Eye (tissue), 1 donor: ENCODE data around the gene SCAPER.
A peak's percentile ranks its signal among the peaks of the same experiment; 100 is the strongest.

Source experiments
- DNase-seq: peaks from one replicate; pipeline ENCODE4 v3.0.0-alpha.2; 2015

The SCAPER gene

DNA sequence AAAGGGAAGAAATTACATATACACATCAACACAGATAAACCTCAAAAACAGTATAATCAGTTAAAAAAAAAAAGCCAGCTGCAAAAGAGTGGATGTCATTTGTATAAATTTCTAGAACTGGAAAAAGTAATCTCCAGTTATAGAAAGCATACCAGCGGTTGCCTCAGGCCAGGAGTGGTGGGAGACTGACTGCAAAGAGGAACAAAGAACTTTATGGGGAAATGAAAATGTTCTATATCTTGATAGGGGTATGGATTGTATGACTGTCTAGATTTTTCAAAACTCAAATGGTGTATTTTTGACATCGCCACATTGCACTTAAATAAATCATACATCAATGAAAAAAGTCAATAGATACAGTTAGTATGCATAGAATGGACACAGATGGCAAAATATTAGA, 241.6 kb downstream of the SCAPER start:
- DNase-seq: no peak

GRCh38 chr15:76648732-76649444, 256.3 kb downstream of the SCAPER start:
- no peak for DNase-seq

- DNase-seq: no peak
Measured at GRCh38 chr15:76647612-76648011, 257.5 kb downstream of the SCAPER start.

DNA sequence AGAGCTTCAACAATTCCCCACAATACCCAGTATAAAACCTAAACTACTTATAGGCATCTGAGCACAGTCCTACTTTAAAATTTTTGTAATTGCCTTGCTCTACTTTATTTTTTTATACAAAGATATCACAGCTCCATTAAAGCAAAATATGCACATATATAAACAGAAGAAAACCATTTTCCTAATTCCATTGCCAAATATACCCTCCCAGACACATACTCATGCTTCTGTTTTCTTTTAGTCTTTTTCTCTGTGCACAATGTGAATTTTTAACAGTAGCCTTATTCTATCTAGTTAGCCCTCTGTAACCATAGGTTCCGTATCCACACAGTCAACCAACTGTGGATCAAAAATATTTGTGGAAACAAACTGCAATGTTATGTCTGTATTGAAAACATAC, 260.5 kb downstream of the SCAPER start:
- DNase-seq: no peak

DNA sequence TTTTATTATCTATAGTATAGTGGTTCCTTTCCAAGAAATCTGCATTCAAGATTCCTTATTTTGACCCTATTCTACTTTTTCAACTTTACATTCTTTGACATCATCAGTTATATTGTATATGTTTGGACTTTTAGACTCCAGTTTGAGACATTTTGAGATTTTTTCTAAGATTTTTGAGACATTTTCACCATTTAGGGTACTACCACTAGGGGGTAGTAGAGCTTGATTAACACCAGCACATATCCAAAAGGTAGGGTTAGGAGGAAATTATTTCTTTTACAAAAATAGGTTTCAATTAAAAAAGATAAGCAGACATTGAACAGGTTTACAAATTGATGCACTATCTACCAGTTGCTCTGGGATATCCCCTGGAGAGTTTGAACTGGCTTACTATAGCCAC, 262.5 kb downstream of the SCAPER start:
- DNase-seq: no peak

DNA sequence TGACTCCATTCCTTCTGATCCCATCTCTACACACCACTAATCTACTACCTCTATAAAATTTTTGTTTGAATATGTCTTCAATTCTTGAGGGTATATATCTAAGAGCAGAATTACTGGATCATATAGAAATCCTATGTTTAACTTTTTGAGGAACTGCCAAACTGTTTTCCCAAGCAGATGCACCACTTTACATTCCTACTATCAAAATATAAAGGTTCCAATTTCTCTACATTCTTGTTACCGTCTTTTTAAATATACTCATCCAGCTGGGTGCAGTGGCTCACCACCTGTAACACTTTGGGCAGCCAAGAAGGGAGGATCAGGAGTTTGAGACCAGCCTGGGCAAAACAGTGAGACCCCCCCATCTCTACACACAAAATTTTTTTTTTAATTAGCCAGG, 268.0 kb downstream of the SCAPER start:
- DNase-seq: no peak

GRCh38 chr15:76636059-76636458, 269.1 kb downstream of the SCAPER start:
- no peak for DNase-seq

DNA sequence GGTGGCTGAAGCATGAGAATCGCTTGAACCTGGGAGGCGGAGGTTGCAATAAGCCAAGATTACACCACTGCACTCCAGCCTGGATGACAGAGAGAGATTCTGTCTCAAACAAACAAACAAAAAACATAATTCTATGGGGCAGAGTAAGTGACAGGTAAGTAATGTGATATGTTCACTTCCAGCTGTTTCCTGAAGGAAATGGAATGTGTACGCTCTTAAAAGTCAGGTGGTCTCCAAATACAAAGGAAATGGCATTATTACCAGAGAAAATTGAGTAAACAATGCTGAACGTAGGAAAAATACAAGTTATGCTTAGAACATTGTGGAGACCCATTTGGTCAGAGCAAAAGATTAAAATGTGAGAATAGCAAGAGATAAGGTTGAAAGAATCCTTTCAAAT, 278.5 kb downstream of the SCAPER start:
- DNase-seq: no peak

- no peak for DNase-seq
Measured at GRCh38 chr15:76625267-76625666, 279.9 kb downstream of the SCAPER start.

DNA sequence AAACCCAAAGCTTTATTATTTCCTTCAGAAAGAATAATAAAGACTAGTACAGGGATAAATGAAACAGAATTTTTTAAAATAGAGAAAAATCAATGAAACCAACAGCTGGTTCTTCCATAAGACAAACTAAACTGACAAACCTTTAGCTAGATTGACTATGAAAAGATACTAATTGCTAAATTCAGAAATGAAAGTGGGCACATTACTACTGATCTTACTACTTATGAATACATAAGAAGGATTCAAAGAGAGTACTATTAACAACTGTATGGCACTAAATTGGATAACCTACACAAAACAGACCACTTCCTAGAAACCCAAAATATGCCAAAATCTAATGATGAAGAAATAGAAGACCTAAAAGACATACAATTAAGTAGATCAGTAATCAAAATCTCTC, 290.4 kb downstream of the SCAPER start:
- no peak for DNase-seq

- DNase-seq: no peak
Measured at GRCh38 chr15:76588811-76589747, 316.1 kb downstream of the SCAPER start.

- no peak for DNase-seq
Measured at GRCh38 chr15:76585576-76585897, 319.6 kb downstream of the SCAPER start.

DNA sequence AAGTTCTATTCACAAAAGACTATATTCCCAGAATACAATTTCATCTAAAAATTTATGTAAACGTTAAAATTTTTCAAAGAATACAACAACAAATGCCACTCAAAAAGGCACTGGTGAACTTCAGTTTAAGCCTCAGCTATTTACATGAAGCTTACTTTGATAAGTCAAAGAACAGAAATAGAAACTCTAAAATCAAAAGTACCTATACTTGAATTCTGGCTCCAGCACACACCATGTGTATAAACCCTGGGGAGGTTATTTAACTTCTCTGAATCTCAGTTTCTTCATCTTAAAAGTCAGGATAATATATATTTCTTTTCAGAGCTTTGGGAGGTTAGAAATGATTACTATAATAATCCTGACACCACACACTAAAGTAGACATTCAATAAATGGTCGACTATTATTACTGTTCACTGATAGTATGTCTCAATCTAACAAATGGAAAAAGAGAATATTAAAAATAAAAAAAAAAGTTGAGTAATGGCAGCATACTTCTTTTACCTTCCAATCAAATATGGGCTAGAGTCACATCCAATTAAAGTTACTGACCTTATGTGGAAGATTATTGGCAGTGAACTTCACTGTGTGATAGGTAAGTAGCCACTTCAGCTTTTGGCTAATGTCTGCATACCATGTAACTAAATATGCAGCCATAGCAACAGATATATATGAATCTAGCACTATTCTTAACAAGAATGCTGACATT, 320.1 kb downstream of the SCAPER start:
- no peak for DNase-seq

- DNase-seq: no peak
Measured at GRCh38 chr15:76582550-76582949, 322.6 kb downstream of the SCAPER start.

GRCh38 chr15:76577879-76578512, 327.1 kb downstream of the SCAPER start:
- no peak for DNase-seq

GRCh38 chr15:76576523-76577279, 328.4 kb downstream of the SCAPER start:
- DNase-seq: peak; percentile 15

- DNase-seq: no peak
Measured at GRCh38 chr15:76575679-76576078, 329.5 kb downstream of the SCAPER start.

- no peak for DNase-seq
Measured at GRCh38 chr15:76575274-76575673, 329.9 kb downstream of the SCAPER start.

GRCh38 chr15:76572983-76573314, 332.2 kb downstream of the SCAPER start:
- DNase-seq: no peak

- DNase-seq: peak; percentile 28
Measured at GRCh38 chr15:76566276-76566675, 338.9 kb downstream of the SCAPER start.

DNA sequence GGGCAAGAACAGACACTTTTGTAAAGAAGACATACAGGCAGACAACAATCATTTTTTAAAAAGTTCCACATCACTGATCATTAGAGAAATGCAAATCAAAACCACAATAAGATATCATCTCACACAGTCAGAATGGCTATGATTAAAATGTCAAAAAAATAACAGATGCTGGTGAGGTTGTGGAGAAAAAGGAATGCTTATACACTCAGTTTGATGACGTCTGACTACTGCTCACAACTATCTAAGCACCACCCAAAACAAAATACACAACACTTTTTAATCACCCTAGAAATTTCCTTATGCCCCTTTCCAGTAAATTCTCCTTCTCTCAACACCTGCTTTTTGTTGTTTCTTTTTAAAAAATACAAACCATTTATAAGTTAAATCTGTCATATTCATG, 339.8 kb downstream of the SCAPER start:
- no peak for DNase-seq

DNA sequence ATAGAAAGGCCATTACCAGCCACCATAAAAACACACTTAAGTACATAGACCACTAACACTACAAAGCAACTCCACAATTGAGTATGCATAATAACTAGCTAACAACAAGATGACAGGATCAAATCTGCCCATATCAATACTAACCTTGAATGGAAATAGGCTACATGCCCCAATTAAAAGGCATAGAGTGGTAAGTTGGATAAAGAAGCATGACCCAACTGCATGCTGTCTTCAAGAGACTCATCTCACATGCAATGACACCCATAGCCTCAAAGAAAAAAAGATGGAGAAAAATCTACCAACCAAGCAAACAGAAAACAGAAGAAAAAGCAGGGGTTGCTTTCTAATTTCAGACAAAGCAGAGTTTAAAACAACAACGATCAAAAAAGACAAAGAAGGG, 349.9 kb downstream of the SCAPER start:
- DNase-seq: no peak

- DNase-seq: no peak
Measured at GRCh38 chr15:76553564-76553963, 351.6 kb downstream of the SCAPER start.
